IMR-90 (cell line): ENCODE results near the gene HAUS3. TPM values are rescaled to one million over a fixed set of nuclear protein-coding genes. Genes with fewer than 3 reads are reported as not detected.

Experiments
- ATAC-seq: fragments of 200-7000 bp; cut with Tn5 transposase; 2 replicates; pipeline ENCODE4 v1.9.1; 2020; ENCODE audit warnings: low read depth, mild to moderate bottlenecking, moderate library complexity
- BruUV-seq: library from RNA; stranded (reverse); fragments of 400-500 nt; replicated peaks from 2 replicates; lab custom pipeline; 2021; lab: Mats Ljungman, UMichigan
- CTCF ChIA-PET: fragments of 300-600 bp; formaldehyde crosslinking; extraction: SDS; loops from one replicate; lab custom pipeline; 2021; ENCODE audit warnings: antibody characterized with exemption; lab: Yijun Ruan, JAX
- POLR2A ChIA-PET: fragments of 300-600 bp; sonication (Branson Sonifier 250); formaldehyde crosslinking; loops from one replicate; lab custom pipeline; 2022; ENCODE audit warnings: antibody characterized with exemption; ENCODE audit not compliant: unreplicated experiment; lab: Charles Lee
- DNase-seq: peaks from one replicate; pipeline ENCODE4 v3.0.0; 2013
- H2AFZ ChIP-seq: replicated peaks from 2 replicates; pipeline ENCODE3; 2013; ENCODE audit warnings: low read length, mild to moderate bottlenecking; ENCODE audit not compliant: poor library complexity
- H2AK5ac ChIP-seq: 2 replicates; pipeline ENCODE4 v1.6.1; 2013; ENCODE audit warnings: low read depth, low read length, inconsistent platforms
- H2AK9ac ChIP-seq: replicated peaks from 2 replicates; pipeline ENCODE3; 2013; ENCODE audit warnings: mild to moderate bottlenecking, low read depth, low read length, moderate library complexity; ENCODE audit not compliant: poor library complexity
- H2BK120ac ChIP-seq: 2 replicates; pipeline ENCODE4 v1.6.1; 2013; ENCODE audit warnings: low read depth, low read length, inconsistent platforms
- H2BK15ac ChIP-seq: 3 replicates; pipeline ENCODE4 v1.6.1; 2013; ENCODE audit warnings: low read depth, low read length, inconsistent platforms
- H2BK20ac ChIP-seq: 2 replicates; pipeline ENCODE4 v1.6.1; 2013; ENCODE audit warnings: low read depth, mild to moderate bottlenecking, inconsistent platforms, low read length, moderate library complexity
- H2BK5ac ChIP-seq: 2 replicates; pipeline ENCODE4 v1.6.1; 2013; ENCODE audit warnings: mild to moderate bottlenecking, low read depth, low read length, inconsistent platforms; ENCODE audit not compliant: poor library complexity, severe bottlenecking
- H3K14ac ChIP-seq: replicated peaks from 2 replicates; pipeline ENCODE4 v1.6.1; 2013; ENCODE audit warnings: low read depth, low read length, inconsistent platforms
- H3K18ac ChIP-seq: 2 replicates; pipeline ENCODE4 v1.6.1; 2013; ENCODE audit warnings: low read depth, low read length, control low read depth
- H3K23ac ChIP-seq: 2 replicates; pipeline ENCODE4 v1.6.1; 2013; ENCODE audit warnings: low read depth, low read length, inconsistent platforms
- H3K27ac ChIP-seq: 2 replicates; pipeline ENCODE4 v1.5.1; 2013; ENCODE audit warnings: mild to moderate bottlenecking, control low read depth, low read length; ENCODE audit not compliant: insufficient read depth
- H3K27me3 ChIP-seq: 2 replicates; pipeline ENCODE4 v1.6.1; 2013; ENCODE audit warnings: low read length; ENCODE audit not compliant: control insufficient read depth, insufficient read depth
- H3K36me3 ChIP-seq: 2 replicates; pipeline ENCODE4 v1.6.1; 2013; ENCODE audit warnings: low read length, mixed read lengths; ENCODE audit not compliant: control insufficient read depth, insufficient read depth
- H3K4ac ChIP-seq: 2 replicates; pipeline ENCODE4 v1.6.1; 2013; ENCODE audit warnings: low read depth, low read length, inconsistent platforms
- H3K4me1 ChIP-seq: 2 replicates; pipeline ENCODE4 v1.6.1; 2013; ENCODE audit warnings: low read length, mixed read lengths; ENCODE audit not compliant: control insufficient read depth, insufficient read depth
- H3K4me2 ChIP-seq: 2 replicates; pipeline ENCODE4 v1.6.1; 2013; ENCODE audit warnings: low read depth, mild to moderate bottlenecking, control low read depth, low read length, moderate library complexity
- H3K4me3 ChIP-seq: 2 replicates; pipeline ENCODE4 v1.5.1; 2013; ENCODE audit warnings: low read depth, mild to moderate bottlenecking, control low read depth, low read length, moderate library complexity; ENCODE audit not compliant: insufficient read depth
- H3K56ac ChIP-seq: 2 replicates; pipeline ENCODE4 v1.6.1; 2013; ENCODE audit warnings: low read length, inconsistent platforms; ENCODE audit not compliant: insufficient read depth; ENCODE audit errors: extremely low read depth
- H3K79me1 ChIP-seq, 2 experiments: 2 replicates each; pipeline ENCODE4 v1.6.1; 2013; ENCODE audit warnings: low read length in 2 of 2, inconsistent platforms in 1 of 2, low read depth in 1 of 2
- H3K9ac ChIP-seq: 2 replicates; pipeline ENCODE4 v1.6.1; 2013; ENCODE audit warnings: low read depth, low read length, control low read depth
- H3K9me1 ChIP-seq: 2 replicates; pipeline ENCODE4 v1.6.1; 2013; ENCODE audit warnings: low read length, inconsistent platforms; ENCODE audit not compliant: insufficient read depth
- H3K9me3 ChIP-seq: 2 replicates; pipeline ENCODE4 v1.6.1; 2013; ENCODE audit warnings: low read length; ENCODE audit not compliant: control insufficient read depth, insufficient read depth
- H4K20me1 ChIP-seq: 2 replicates; pipeline ENCODE4 v1.6.1; 2013; ENCODE audit warnings: low read length, inconsistent platforms; ENCODE audit not compliant: insufficient read depth
- H4K5ac ChIP-seq: 2 replicates; pipeline ENCODE4 v1.6.1; 2013; ENCODE audit warnings: mild to moderate bottlenecking, low read depth, low read length, control low read depth
- H4K8ac ChIP-seq, 2 experiments: 2 replicates each; pipeline ENCODE4 v1.6.1; 2013; ENCODE audit warnings: low read depth in 2 of 2, low read length in 2 of 2, control low read depth in 1 of 2, inconsistent platforms in 1 of 2
- H4K91ac ChIP-seq: 2 replicates; pipeline ENCODE4 v1.6.1; 2013; ENCODE audit warnings: low read depth, low read length, inconsistent platforms; ENCODE audit not compliant: insufficient read depth
- CEBPB ChIP-seq: IDR thresholded peaks from 2 replicates; pipeline ENCODE4 v1.6.1; 2012; ENCODE audit warnings: low read depth, low read length, improper control_type of control experiment
- CHD1 ChIP-seq: IDR thresholded peaks from 2 replicates; pipeline ENCODE4 v1.6.1; 2012; ENCODE audit warnings: low read depth, low read length, improper control_type of control experiment
- ELK1 ChIP-seq: fragments of 150-350 bp; IDR thresholded peaks from 2 replicates; pipeline ENCODE4 v1.6.1; 2016; ENCODE audit warnings: low read depth, mild to moderate bottlenecking, low read length, moderate library complexity, borderline replicate concordance
- FOS ChIP-seq: fragments of 150-350 bp; IDR thresholded peaks from 2 replicates; pipeline ENCODE4 v1.6.1; 2016; ENCODE audit warnings: low read depth, low read length
- MAFK ChIP-seq: IDR thresholded peaks from 2 replicates; pipeline ENCODE4 v1.6.1; 2012; ENCODE audit warnings: low read depth, low read length, improper control_type of control experiment
- MAZ ChIP-seq: IDR thresholded peaks from 2 replicates; pipeline ENCODE4 v1.6.1; 2012; ENCODE audit warnings: low read depth, mild to moderate bottlenecking, low read length, improper control_type of control experiment, moderate library complexity, borderline replicate concordance
- MXI1 ChIP-seq: IDR thresholded peaks from 2 replicates; pipeline ENCODE4 v1.6.1; 2012; ENCODE audit warnings: low read depth, mild to moderate bottlenecking, low read length, moderate library complexity, borderline replicate concordance
- NFE2L2 ChIP-seq: fragments of 150-350 bp; IDR thresholded peaks from 2 replicates; pipeline ENCODE4 v1.6.1; 2016; ENCODE audit warnings: low read depth, mild to moderate bottlenecking, low read length
- POLR2A ChIP-seq: IDR thresholded peaks from 2 replicates; pipeline ENCODE4 v1.6.1; 2012; ENCODE audit warnings: mild to moderate bottlenecking, low read depth, low read length
- RAD21 ChIP-seq: IDR thresholded peaks from 2 replicates; pipeline ENCODE4 v1.6.1; 2012; ENCODE audit warnings: low read length, improper control_type of control experiment
- RCOR1 ChIP-seq: IDR thresholded peaks from 2 replicates; pipeline ENCODE4 v1.6.1; 2012; ENCODE audit warnings: mild to moderate bottlenecking, low read length, improper control_type of control experiment; ENCODE audit not compliant: insufficient replicate concordance
- USF2 ChIP-seq: fragments of 150-350 bp; IDR thresholded peaks from 2 replicates; pipeline ENCODE4 v1.6.1; 2017; ENCODE audit warnings: mild to moderate bottlenecking, antibody characterized with exemption, low read length, low read depth
- WGBS, 2 experiments: methylation state at CpG; one replicate each; pipeline versions ENCODE4 v1.1.5 to v1.1.7; 2013; ENCODE audit warnings: missing lambda C conversion rate in 2 of 2; ENCODE audit not compliant: insufficient read length in 1 of 2; ENCODE audit errors: extremely low coverage in 2 of 2; 5-methylcytosine and 5-hydroxymethylcytosine counted together
- dilution Hi-C: fragments of 300-500 bp; cut with HindIII; formaldehyde crosslinking; loops from one replicate; pipeline ENCODE4 v1.14.3; 2018; ENCODE audit warnings: low sequenced_read_pairs; ENCODE audit not compliant: unreplicated experiment
- in situ Hi-C: fragments of 300-500 bp; cut with MboI; formaldehyde crosslinking; loops from 3 replicates; pipeline ENCODE4 v1.14.3; 2019; ENCODE audit warnings: low sequenced_read_pairs, inconsistent platforms, mixed read lengths
- intact Hi-C: fragments of 100-400 bp; cut with micrococcal nuclease; formaldehyde crosslinking; loops from 2 replicates; pipeline ENCODE4 v1.10.0; 2022
- polyA plus RNA-seq, 3 experiments: library from polyadenylated mRNA; depleted of rRNA; stranded (reverse); fragments of >200 nt; gene quantifications; 2 replicates each; pipeline ENCODE4 v1.2.3, GENCODE V29; 2012; ENCODE audit warnings: low replicate concordance in 1 of 3
- total RNA-seq: library from RNA; depleted of rRNA; stranded (reverse); fragments of >200 nt; gene quantifications from 2 replicates; pipeline ENCODE4 v1.2.3, GENCODE V29; 2012
- TF ChIP-seq, protein P1 (sequence below): conservative IDR thresholded peaks from 2 replicates; pipeline ENCODE4 v1.5.1; 2012; ENCODE audit warnings: mild to moderate bottlenecking, low read depth, low read length, improper control_type of control experiment

Gene HAUS3
- total and polyA plus RNA-seq, 2 of the 4 experiments (the other 2 are of a cell fraction): 4.3 to 4.8 TPM

- Histone ChIP-seq H4K5ac (no peak overlapping the region), H4K91ac (no peak overlapping the region), H2BK20ac (no peak overlapping the region), H3K9ac (no peak overlapping the region), H3K4me3 (no peak overlapping the region), H2AK5ac (no peak overlapping the region), H3K36me3 (no peaks in the 10 kb centered on the region), H2BK5ac (no peak overlapping the region), H2BK120ac (no peak overlapping the region), H3K56ac (no peak overlapping the region), H3K23ac (no peak overlapping the region), H2BK15ac (no peak overlapping the region), H2AK9ac (no peak overlapping the region), H3K9me3 (no peaks in the 10 kb centered on the region), H3K4ac (no peak overlapping the region), H4K20me1 (peaks cover 8% of the 10 kb centered on the region; the same call in 1 of the 2 replicates), H3K18ac (no peak overlapping the region), H3K27ac (no peak overlapping the region), H3K27me3 (no peaks in the 10 kb centered on the region), H3K79me1 (no peaks in the 10 kb centered on the region), H3K9me1 (peaks cover 6% of the 10 kb centered on the region; the same call in 1 of the 2 replicates), H2AFZ (no peak overlapping the region), H4K8ac (no peak overlapping the region), H3K4me1 (peaks cover 11% of the 10 kb centered on the region), H3K14ac (no peak overlapping the region; the same call in 1 of the 2 replicates), H3K4me2 (no peak overlapping the region)
- no TSS peak for BruUV-seq
- TF ChIP-seq MXI1 (no peak), CHD1 (no peak), RAD21 (no peak), MAZ (no peak), USF2 (no peak), ELK1 (no peak), CEBPB (no peak), POLR2A (no peak), NFE2L2 (no peak), RCOR1 (no peak), FOS (no peak), MAFK (no peak)
- TF ChIP-seq, protein P1, sequence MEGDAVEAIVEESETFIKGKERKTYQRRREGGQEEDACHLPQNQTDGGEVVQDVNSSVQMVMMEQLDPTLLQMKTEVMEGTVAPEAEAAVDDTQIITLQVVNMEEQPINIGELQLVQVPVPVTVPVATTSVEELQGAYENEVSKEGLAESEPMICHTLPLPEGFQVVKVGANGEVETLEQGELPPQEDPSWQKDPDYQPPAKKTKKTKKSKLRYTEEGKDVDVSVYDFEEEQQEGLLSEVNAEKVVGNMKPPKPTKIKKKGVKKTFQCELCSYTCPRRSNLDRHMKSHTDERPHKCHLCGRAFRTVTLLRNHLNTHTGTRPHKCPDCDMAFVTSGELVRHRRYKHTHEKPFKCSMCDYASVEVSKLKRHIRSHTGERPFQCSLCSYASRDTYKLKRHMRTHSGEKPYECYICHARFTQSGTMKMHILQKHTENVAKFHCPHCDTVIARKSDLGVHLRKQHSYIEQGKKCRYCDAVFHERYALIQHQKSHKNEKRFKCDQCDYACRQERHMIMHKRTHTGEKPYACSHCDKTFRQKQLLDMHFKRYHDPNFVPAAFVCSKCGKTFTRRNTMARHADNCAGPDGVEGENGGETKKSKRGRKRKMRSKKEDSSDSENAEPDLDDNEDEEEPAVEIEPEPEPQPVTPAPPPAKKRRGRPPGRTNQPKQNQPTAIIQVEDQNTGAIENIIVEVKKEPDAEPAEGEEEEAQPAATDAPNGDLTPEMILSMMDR: no peak
- dilution Hi-C loops (no loop called here), intact Hi-C loops (no loop called here), in situ Hi-C loops (no loop called here)
- ATAC-seq (no peak), DNase-seq (no peak)
- no CpG with 5 or more reads among the region's 9 CpGs for WGBS, 2 experiments
- ChIA-PET POLR2A (no interaction called here), CTCF (no interaction called here)
These were observed 45.6 kb upstream of the HAUS3 start for GRCh38 chr4:2287594-2287915.
